Trophoblast cell (in vitro differentiated cells and primary cell): Measurements from ENCODE around the gene PKMYT1.

ENCODE experiments used
- DNase-seq, 2 donors: peaks; one replicate each; pipeline ENCODE4 v3.0.0-alpha.2; 2016
- H2AFZ ChIP-seq: 2 replicates; pipeline ENCODE4 v1.6.1; 2013; ENCODE audit warnings: low read length, moderate library complexity, mild to moderate bottlenecking; ENCODE audit not compliant: insufficient read depth, poor library complexity
- H2AK5ac ChIP-seq: 2 replicates; pipeline ENCODE4 v1.6.1; 2013; ENCODE audit warnings: mild to moderate bottlenecking, low read length
- H2BK120ac ChIP-seq: 2 replicates; pipeline ENCODE4 v1.6.1; 2013; ENCODE audit warnings: low read length, mild to moderate bottlenecking, moderate library complexity; ENCODE audit not compliant: insufficient read depth, poor library complexity
- H2BK12ac ChIP-seq: 2 replicates; pipeline ENCODE4 v1.6.1; 2013; ENCODE audit warnings: mild to moderate bottlenecking, low read length, moderate library complexity
- H2BK5ac ChIP-seq: 2 replicates; pipeline ENCODE4 v1.6.1; 2013; ENCODE audit warnings: low read length, low read depth, moderate library complexity, mild to moderate bottlenecking; ENCODE audit not compliant: poor library complexity
- H3K14ac ChIP-seq: 2 replicates; pipeline ENCODE4 v1.6.1; 2013; ENCODE audit warnings: mild to moderate bottlenecking, low read length
- H3K18ac ChIP-seq: 2 replicates; pipeline ENCODE4 v1.6.1; 2013; ENCODE audit warnings: mild to moderate bottlenecking, low read length
- H3K23ac ChIP-seq: 2 replicates; pipeline ENCODE4 v1.6.1; 2013; ENCODE audit warnings: low read length
- H3K27ac ChIP-seq: 2 replicates; pipeline ENCODE4 v1.5.1; 2013; ENCODE audit warnings: low read depth, mild to moderate bottlenecking, inconsistent platforms, low read length, moderate library complexity
- H3K27me3 ChIP-seq: 2 replicates; pipeline ENCODE4 v1.6.1; 2013; ENCODE audit warnings: inconsistent platforms, mild to moderate bottlenecking, low read length, moderate library complexity; ENCODE audit not compliant: insufficient read depth
- H3K36me3 ChIP-seq, 2 experiments: 1 replicate in 1 of 2; 2 replicates in 1 of 2; pipeline ENCODE4 v1.6.1; 2013; ENCODE audit warnings: low read length in 2 of 2, mild to moderate bottlenecking in 2 of 2, moderate library complexity in 1 of 2; ENCODE audit not compliant: insufficient read depth in 2 of 2, control insufficient read depth in 1 of 2
- H3K4ac ChIP-seq: 2 replicates; pipeline ENCODE4 v1.6.1; 2013; ENCODE audit warnings: low read depth, mild to moderate bottlenecking, low read length, moderate library complexity
- H3K4me1 ChIP-seq, 2 experiments: 1 replicate in 1 of 2; 2 replicates in 1 of 2; pipeline ENCODE4 v1.6.1; 2013; ENCODE audit warnings: low read length in 2 of 2, mild to moderate bottlenecking in 2 of 2, moderate library complexity in 1 of 2; ENCODE audit not compliant: insufficient read depth in 2 of 2, control insufficient read depth in 1 of 2
- H3K4me2 ChIP-seq: 2 replicates; pipeline ENCODE4 v1.6.1; 2013; ENCODE audit warnings: inconsistent platforms, mild to moderate bottlenecking, low read length, moderate library complexity
- H3K4me3 ChIP-seq: 2 replicates; pipeline ENCODE4 v1.5.1; 2013; ENCODE audit warnings: mild to moderate bottlenecking, low read depth, low read length, inconsistent platforms
- H3K79me1 ChIP-seq: one replicate; pipeline ENCODE4 v1.6.1; 2013; ENCODE audit warnings: low read length
- H3K79me2 ChIP-seq: 2 replicates; pipeline ENCODE4 v1.6.1; 2013; ENCODE audit warnings: low read length, mild to moderate bottlenecking; ENCODE audit not compliant: control insufficient read depth, insufficient read depth, poor library complexity
- H3K9ac ChIP-seq: 2 replicates; pipeline ENCODE4 v1.6.1; 2013; ENCODE audit warnings: mild to moderate bottlenecking, low read length
- H3K9me3 ChIP-seq: 2 replicates; pipeline ENCODE4 v1.6.1; 2013; ENCODE audit warnings: low read depth, mild to moderate bottlenecking, control low read depth, inconsistent platforms, low read length; ENCODE audit not compliant: insufficient read depth
- H4K12ac ChIP-seq: 2 replicates; pipeline ENCODE4 v1.6.1; 2013; ENCODE audit warnings: low read depth, mild to moderate bottlenecking, low read length, moderate library complexity
- H4K8ac ChIP-seq: 2 replicates; pipeline ENCODE4 v1.6.1; 2013; ENCODE audit warnings: low read depth, mild to moderate bottlenecking, low read length, moderate library complexity
- H4K91ac ChIP-seq: one replicate; pipeline ENCODE4 v1.6.1; 2013; ENCODE audit warnings: low read depth, mild to moderate bottlenecking, low read length, moderate library complexity
- WGBS: extraction: QIAGEN DNeasy Blood & Tissue Kit; methylation state at CpG from one replicate; pipeline ENCODE4 v1.1.7; 2013; ENCODE audit warnings: missing lambda C conversion rate; ENCODE audit not compliant: insufficient read length, insufficient coverage; ENCODE audit errors: extremely low coverage; 5-methylcytosine and 5-hydroxymethylcytosine counted together

The PKMYT1 gene

GRCh38 chr16:3025032-3026002, 45.1 kb upstream of the PKMYT1 start:
- Histone ChIP-seq H4K12ac (no peak overlapping the region), H3K18ac (no peak overlapping the region), H2AK5ac (no peak overlapping the region), H3K79me1 (peaks cover 32% of the 10 kb centered on the region), H4K8ac (no peak overlapping the region), H3K4me3 (no peak overlapping the region), H3K9ac (no peak overlapping the region), H3K4me1 (peaks cover 15 to 16% of the 10 kb centered on the region in 2 experiments), H3K4ac (no peak overlapping the region), H2BK12ac (no peak overlapping the region), H3K4me2 (no peak overlapping the region), H2BK5ac (no peak overlapping the region), H3K27me3 (no peaks in the 10 kb centered on the region), H4K91ac (no peak overlapping the region), H2BK120ac (no peak overlapping the region), H3K36me3 (peaks cover 33 to 36% of the 10 kb centered on the region in 2 experiments), H3K27ac (no peak overlapping the region), H2AFZ (no peak overlapping the region), H3K23ac (no peak overlapping the region), H3K9me3 (no peaks in the 10 kb centered on the region), H3K79me2 (peaks cover 24% of the 10 kb centered on the region), H3K14ac (no peak overlapping the region)
- DNase-seq, result no peak
- no CpG with 5 or more reads among the region's 18 CpGs for WGBS

DNA sequence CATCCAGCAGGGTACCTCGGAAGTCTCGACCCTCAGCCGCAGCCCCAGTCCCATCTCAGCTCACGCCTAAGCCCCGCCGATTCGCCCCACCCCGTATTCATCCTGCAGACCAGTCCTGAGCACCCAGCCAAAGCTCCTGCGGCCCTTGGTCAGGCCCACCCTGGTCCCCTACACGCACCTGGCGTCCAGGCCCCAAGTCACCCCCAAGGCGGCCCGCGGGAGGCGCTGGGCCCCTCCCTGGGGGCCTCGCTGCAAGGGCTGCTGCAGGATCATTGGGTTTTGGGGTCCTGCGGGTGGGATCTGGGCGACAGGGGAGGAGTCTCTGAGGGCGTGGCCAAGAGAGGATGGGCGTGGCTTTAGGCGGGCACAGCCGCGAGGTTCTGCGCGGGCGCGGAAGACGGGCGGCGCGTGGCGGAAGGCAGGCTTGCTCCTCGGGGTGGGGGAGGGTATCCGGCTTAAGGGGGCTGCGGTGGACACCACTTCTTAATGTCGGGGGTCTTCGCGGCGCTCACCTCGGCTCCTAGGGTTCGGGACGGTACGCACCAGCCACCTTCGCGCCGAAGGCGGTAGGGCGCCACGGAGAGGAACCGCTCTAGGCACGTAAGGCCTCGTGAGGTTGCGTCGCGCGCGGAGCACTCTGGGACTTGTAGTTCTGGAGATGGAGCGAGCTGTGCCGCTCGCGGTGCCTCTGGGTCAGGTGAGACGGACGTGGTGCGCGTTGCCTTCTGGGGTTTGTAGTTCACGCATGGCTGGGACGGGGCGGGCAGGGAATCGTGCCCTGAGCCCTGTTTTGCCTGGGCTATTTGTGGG, 43.6 kb upstream of the PKMYT1 start, which contains the start of the genes HCFC1R1 and THOC6:
TSS of gene HCFC1R1 (minus strand) at position 274 of the 810 bp plus-strand sequence. CDS start at position 273, 1 bp downstream.
TSS of gene THOC6 (plus strand) at position 367 of the 810 bp plus-strand sequence. CDS start at position 659, 292 bp downstream.
- Histone ChIP-seq H3K27me3 (no peaks in the 10 kb centered on the region), H2BK120ac (peak within 1 kb of the TSS; percentile 82), H4K91ac (peak within 1 kb of the TSS; percentile 97), H4K8ac (peak within 1 kb of the TSS; percentile 95), H3K27ac (peak within 1 kb of the TSS; percentile 100), H2BK12ac (peak within 1 kb of the TSS; percentile 81), H3K4me2 (peak within 1 kb of the TSS; percentile 80), H3K14ac (peak within 1 kb of the TSS; percentile 97), H3K18ac (peak within 1 kb of the TSS; percentile 96), H3K4me3 (peak within 1 kb of the TSS; percentile 75), H3K4ac (peak within 1 kb of the TSS; percentile 83), H3K23ac (no peak within 1 kb of the TSS), H4K12ac (peak within 1 kb of the TSS; percentile 82), H3K9me3 (no peaks in the 10 kb centered on the region), H3K36me3 (peaks cover 33 to 36% of the 10 kb centered on the region in 2 experiments), H3K79me2 (peaks cover 25% of the 10 kb centered on the region), H3K9ac (peak within 1 kb of the TSS; percentile 81), H2AK5ac (peak within 1 kb of the TSS; percentile 80), H2AFZ (peak within 1 kb of the TSS; percentile 65), H3K79me1 (peaks cover 36% of the 10 kb centered on the region), H3K4me1 (peaks cover 18 to 22% of the 10 kb centered on the region in 2 experiments), H2BK5ac (peak within 1 kb of the TSS; percentile 96)
- WGBS, result no CpG with 5 or more reads among the region's 69 CpGs
- DNase-seq, result peak; percentile 99

- H2AK5ac ChIP-seq, result peak overlapping the region; percentile 80
- peaks cover 25% of the 10 kb centered on the region for H3K79me2 ChIP-seq
- no peak for DNase-seq
- peaks cover 33 to 36% of the 10 kb centered on the region in 2 experiments for H3K36me3 ChIP-seq
- H3K4ac ChIP-seq, result peak overlapping the region; percentile 83
- H3K14ac ChIP-seq, result peak overlapping the region; percentile 91
- no peak overlapping the region for H3K23ac ChIP-seq
- H4K12ac ChIP-seq, result peak overlapping the region; percentile 82
- H3K27me3 ChIP-seq, result no peaks in the 10 kb centered on the region
- H3K4me3 ChIP-seq, result peak overlapping the region; percentile 75
- H3K4me2 ChIP-seq, result peak overlapping the region; percentile 80
- peak overlapping the region; percentile 96 for H2BK5ac ChIP-seq
- H3K18ac ChIP-seq, result peak overlapping the region; percentile 96
- peaks cover 20 to 22% of the 10 kb centered on the region in 2 experiments for H3K4me1 ChIP-seq
- WGBS, result no CpG with 5 or more reads among the region's 6 CpGs
- H2BK12ac ChIP-seq, result peak overlapping the region; percentile 34
- peak overlapping the region; percentile 67 for H2BK120ac ChIP-seq
- H4K8ac ChIP-seq, result peak overlapping the region; percentile 82
- H3K79me1 ChIP-seq, result peaks cover 36% of the 10 kb centered on the region
- no peaks in the 10 kb centered on the region for H3K9me3 ChIP-seq
- H3K27ac ChIP-seq, result peak overlapping the region; percentile 100
- peak overlapping the region; percentile 61 for H3K9ac ChIP-seq
- peak overlapping the region; percentile 65 for H2AFZ ChIP-seq
- H4K91ac ChIP-seq, result peak overlapping the region; percentile 97
These were observed 43.1 kb upstream of the PKMYT1 start for GRCh38 chr16:3023415-3023668.
